Measurements from ENCODE around the gene RHOU. TPM values are rescaled to one million over a fixed set of nuclear protein-coding genes. Genes with fewer than 3 reads are reported as not detected.

RHOU gene
- total and polyA plus RNA-seq, 2 of the 13 experiments (the other 11 are each of a cell fraction or from before 2014, with no cell fraction given), result 11.9 to 18.5 TPM

DNA sequence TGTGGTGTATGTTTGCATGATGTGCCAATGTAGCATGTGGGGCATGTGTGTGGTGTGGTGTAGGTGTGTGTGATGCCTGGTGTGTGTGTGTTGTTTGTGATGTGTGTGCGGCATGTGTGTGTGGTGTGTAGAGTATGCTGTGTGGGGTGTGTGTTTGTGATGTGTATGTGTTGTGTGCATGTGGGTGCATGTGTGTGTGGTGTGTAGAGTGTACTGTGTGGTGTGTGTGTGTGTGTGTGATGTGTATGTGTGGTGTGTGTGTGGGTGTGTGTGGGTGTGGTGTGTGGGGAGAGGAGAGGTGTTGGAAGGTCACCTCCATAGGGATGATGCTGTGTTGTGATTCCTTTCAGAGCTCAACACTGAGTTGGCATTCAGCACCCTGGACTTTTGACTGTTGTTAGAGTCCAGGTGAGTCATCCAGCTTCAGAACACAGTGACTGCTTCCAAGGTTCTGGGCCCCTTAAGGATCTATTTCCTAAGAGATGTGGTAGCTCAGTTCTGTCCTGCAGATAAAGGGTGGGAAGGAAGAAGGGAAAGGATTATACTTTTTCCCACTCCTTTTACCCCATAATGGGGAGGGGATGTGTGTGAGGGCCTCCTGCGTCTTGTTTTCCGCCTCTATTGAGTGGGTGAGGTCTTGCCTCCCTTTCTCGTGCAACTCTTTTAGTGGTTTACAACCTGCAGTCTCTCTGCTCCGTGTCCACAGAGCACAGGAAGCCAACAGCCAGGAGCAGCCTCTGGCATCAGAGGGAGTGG is 47.6 kb downstream of the RHOU start (continued):
- TF ChIP-seq, protein P1, sequence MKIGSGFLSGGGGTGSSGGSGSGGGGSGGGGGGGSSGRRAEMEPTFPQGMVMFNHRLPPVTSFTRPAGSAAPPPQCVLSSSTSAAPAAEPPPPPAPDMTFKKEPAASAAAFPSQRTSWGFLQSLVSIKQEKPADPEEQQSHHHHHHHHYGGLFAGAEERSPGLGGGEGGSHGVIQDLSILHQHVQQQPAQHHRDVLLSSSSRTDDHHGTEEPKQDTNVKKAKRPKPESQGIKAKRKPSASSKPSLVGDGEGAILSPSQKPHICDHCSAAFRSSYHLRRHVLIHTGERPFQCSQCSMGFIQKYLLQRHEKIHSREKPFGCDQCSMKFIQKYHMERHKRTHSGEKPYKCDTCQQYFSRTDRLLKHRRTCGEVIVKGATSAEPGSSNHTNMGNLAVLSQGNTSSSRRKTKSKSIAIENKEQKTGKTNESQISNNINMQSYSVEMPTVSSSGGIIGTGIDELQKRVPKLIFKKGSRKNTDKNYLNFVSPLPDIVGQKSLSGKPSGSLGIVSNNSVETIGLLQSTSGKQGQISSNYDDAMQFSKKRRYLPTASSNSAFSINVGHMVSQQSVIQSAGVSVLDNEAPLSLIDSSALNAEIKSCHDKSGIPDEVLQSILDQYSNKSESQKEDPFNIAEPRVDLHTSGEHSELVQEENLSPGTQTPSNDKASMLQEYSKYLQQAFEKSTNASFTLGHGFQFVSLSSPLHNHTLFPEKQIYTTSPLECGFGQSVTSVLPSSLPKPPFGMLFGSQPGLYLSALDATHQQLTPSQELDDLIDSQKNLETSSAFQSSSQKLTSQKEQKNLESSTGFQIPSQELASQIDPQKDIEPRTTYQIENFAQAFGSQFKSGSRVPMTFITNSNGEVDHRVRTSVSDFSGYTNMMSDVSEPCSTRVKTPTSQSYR (CRISPR knock-in tag; IDR thresholded peaks at IDR 0.05; ENCODE audit: borderline replicate concordance), result no peak
- TF ChIP-seq ZNF816 (CRISPR knock-in tag; IDR thresholded peaks at IDR 0.05; ENCODE audit: borderline replicate concordance), result no peak
- peak; percentile 37; the same call in 1 of the 2 replicates for TF ChIP-seq SAP130 (CRISPR knock-in tag; IDR thresholded peaks at IDR 0.05; ENCODE audit: low read depth)
- peak in 1 of 2 experiments; percentile 35; a peak in 1 of 4 replicates for TF ChIP-seq EP300 (IDR thresholded peaks at IDR 0.05; ENCODE audit: low read depth in 2 of 2, low read length in 2 of 2)
- no peak for TF ChIP-seq EP300 (CRISPR knock-in tag; IDR thresholded peaks at IDR 0.05; ENCODE audit: borderline replicate concordance)
- TF ChIP-seq GPN1 (CRISPR knock-in tag; IDR thresholded peaks at IDR 0.05; ENCODE audit: borderline replicate concordance), result no peak
- peak; percentile 57; the same call in 1 of the 2 replicates for TF ChIP-seq TBX3 (IDR thresholded peaks at IDR 0.05; ENCODE audit: borderline replicate concordance)
- TF ChIP-seq ZMYM2 (CRISPR knock-in tag; IDR thresholded peaks at IDR 0.05), result 0 out of 2 replicates have a peak, but pooled peaks have one; percentile 12
- no peak for TF ChIP-seq THYN1 (CRISPR knock-in tag; IDR thresholded peaks at IDR 0.05; ENCODE audit: borderline replicate concordance, low read depth)
- TF ChIP-seq FOXP4 (CRISPR knock-in tag; IDR thresholded peaks at IDR 0.05), result 0 out of 2 replicates have a peak, but pooled peaks have one; percentile 12
- TF ChIP-seq ATF3 (CRISPR knock-in tag; IDR thresholded peaks at IDR 0.05), result peak; percentile 84
- TF ChIP-seq RORA (CRISPR knock-in tag; IDR thresholded peaks at IDR 0.05), result no peak
- peak; percentile 12; the same call in 1 of the 2 replicates for TF ChIP-seq HDAC2 (CRISPR knock-in tag; IDR thresholded peaks at IDR 0.05)
- TF ChIP-seq GTF3A (CRISPR knock-in tag; conservative IDR thresholded peaks at IDR 0.05), result no peak
- TF ChIP-seq ZNF850 (CRISPR knock-in tag; conservative IDR thresholded peaks at IDR 0.05), result no peak
- peak in 1 of 2 experiments; percentile 49; a peak in 1 of 4 replicates for TF ChIP-seq REST (IDR thresholded peaks at IDR 0.05; ENCODE audit: borderline replicate concordance in 1 of 2, low read depth in 1 of 2, low read length in 2 of 2)
- TF ChIP-seq GATAD2A (CRISPR knock-in tag; IDR thresholded peaks at IDR 0.05), result peak; percentile 28; the same call in 1 of the 2 replicates
- no peak for TF ChIP-seq HHEX (CRISPR knock-in tag; IDR thresholded peaks at IDR 0.05)
- TF ChIP-seq ELF3 (CRISPR knock-in tag; IDR thresholded peaks at IDR 0.05), result peak; percentile 42
- peak; percentile 41; the same call in 1 of the 2 replicates for TF ChIP-seq NR2F6 (IDR thresholded peaks at IDR 0.05)
- no peak; the same call in 1 of the 2 replicates for TF ChIP-seq NR2F6 (CRISPR knock-in tag; IDR thresholded peaks at IDR 0.05)
- TF ChIP-seq ZNF350 (CRISPR knock-in tag; IDR thresholded peaks at IDR 0.05; ENCODE audit: borderline replicate concordance, low read depth), result no peak

Data from HepG2 (cell line).